GM21786 (cell line): ENCODE measurements around the gene GALNT8.
"Not testable (repeated sequence)": the region's sequence is repeated elsewhere in the genome, so short reads cannot be mapped to it uniquely, and the experiment has no call there.

Experiments used
- ATAC-seq: cut with Tn5 transposase; IDR thresholded peaks from one replicate; pipeline ENCODE4 v1.9.1; 2021; ENCODE audit not compliant: unreplicated experiment

The GALNT8 gene

GRCh38 chr12:4743046-4743445, 22.8 kb downstream of the GALNT8 start:
- ATAC-seq, result no peak

GRCh38 chr12:4744709-4745108, 24.5 kb downstream of the GALNT8 start:
- no peak for ATAC-seq

GRCh38 chr12:4745249-4745648, 25.0 kb downstream of the GALNT8 start:
- no peak for ATAC-seq

GRCh38 chr12:4751654-4752053, 31.5 kb downstream of the GALNT8 start:
- ATAC-seq, result not testable (repeated sequence)

- ATAC-seq, result no peak
Measured at GRCh38 chr12:4762773-4763172, 42.6 kb downstream of the GALNT8 start.

GRCh38 chr12:4763549-4763948, 43.3 kb downstream of the GALNT8 start:
- no peak for ATAC-seq

- ATAC-seq, result no peak
Measured at GRCh38 chr12:4766445-4766844, 46.2 kb downstream of the GALNT8 start.

- ATAC-seq, result no peak
Measured at GRCh38 chr12:4767186-4767585, 47.0 kb downstream of the GALNT8 start.

GRCh38 chr12:4768341-4768740, 48.1 kb downstream of the GALNT8 start:
- ATAC-seq, result no peak

GRCh38 chr12:4769073-4769472, 48.9 kb downstream of the GALNT8 start:
- ATAC-seq, result no peak

- ATAC-seq, result no peak
Measured at GRCh38 chr12:4771172-4771959, 51.2 kb downstream of the GALNT8 start.

- ATAC-seq, result no peak
Measured at GRCh38 chr12:4771960-4772566, 51.9 kb downstream of the GALNT8 start.

GRCh38 chr12:4775936-4776335, 55.7 kb downstream of the GALNT8 start:
- ATAC-seq, result no peak

- ATAC-seq, result no peak
Measured at GRCh38 chr12:4779749-4780148, 59.5 kb downstream of the GALNT8 start.

GRCh38 chr12:4780641-4781611, 60.7 kb downstream of the GALNT8 start:
- no peak for ATAC-seq

- ATAC-seq, result no peak
Measured at GRCh38 chr12:4784404-4785054, 64.3 kb downstream of the GALNT8 start.

- ATAC-seq, result no peak
Measured at GRCh38 chr12:4786795-4787194, 66.6 kb downstream of the GALNT8 start.

- no peak for ATAC-seq
Measured at GRCh38 chr12:4787965-4788364, 67.8 kb downstream of the GALNT8 start.

GRCh38 chr12:4789776-4790175, 69.6 kb downstream of the GALNT8 start:
- no peak for ATAC-seq

GRCh38 chr12:4791497-4791896, 71.3 kb downstream of the GALNT8 start:
- no peak for ATAC-seq

- ATAC-seq, result no peak
Measured at GRCh38 chr12:4794491-4794890, 74.3 kb downstream of the GALNT8 start.
